H1 (cell line): ENCODE data around the gene GSG1L. TPM values are rescaled to one million over a fixed set of nuclear protein-coding genes. Genes with fewer than 3 reads are reported as not detected.

ENCODE experiments used
- CHD7 ChIP-seq: fragments of 300-600 bp; sonication (generic); IDR thresholded peaks from 2 replicates; pipeline ENCODE4 v1.7.1; 2012; ENCODE audit warnings: low read length, moderate library complexity, mild to moderate bottlenecking, inconsistent platforms; ENCODE audit not compliant: insufficient replicate concordance
- SUZ12 ChIP-seq: fragments of 200-600 bp; sonication (generic); IDR thresholded peaks from 2 replicates; pipeline ENCODE4 v1.6.1; 2012; ENCODE audit warnings: mild to moderate bottlenecking, inconsistent platforms, low read length, moderate library complexity, mixed read lengths
- ZNF274 ChIP-seq: IDR thresholded peaks from 2 replicates; pipeline ENCODE4 v1.7.0; 2012; ENCODE audit warnings: low read length, borderline replicate concordance; ENCODE audit errors: extremely low read depth
- polyA plus RNA-seq, 7 experiments: library from polyadenylated mRNA; depleted of rRNA in 3 of 7; stranded (reverse) in 5 of 7; unstranded in 2 of 7; fragments of >200 nt in 5 of 7; fragments of 200-250 nt in 2 of 7; gene quantifications; 1 replicate in 5 of 7; 2 replicates in 1 of 7; 4 replicates in 1 of 7; pipeline versions ENCODE4 v1.2.1 to v1.2.3, GENCODE V29; 2011 to 2013; ENCODE audit warnings: missing spikeins in 2 of 7, mixed read lengths in 2 of 7
- total RNA-seq: library from RNA; stranded (reverse); fragmentation: NEBNext Ultra II Directional; extraction: Animal tissue kit (Norgen Biotek cat#: 25700); gene quantifications from 2 replicates; pipeline ENCODE4 v1.2.1, GENCODE V29; 2021

Gene GSG1L
- total and polyA plus RNA-seq, 2 of the 8 experiments (the other 6 are each of a cell fraction or from before 2014, with no cell fraction given), result 0.71 to 1.1 TPM

- no peak for TF ChIP-seq CHD7
- no peak for TF ChIP-seq ZNF274
- no peak for TF ChIP-seq SUZ12
Observed at GRCh38 chr16:27817038-27817437, 246.5 kb downstream of the GSG1L start (continued).
